ENCODE measurements around the gene AJM1. TPM values are rescaled to one million over a fixed set of nuclear protein-coding genes. Genes with fewer than 3 reads are reported as not detected.
"Not testable (repeated sequence)": the region's sequence is repeated elsewhere in the genome, so short reads cannot be mapped to it uniquely, and the experiment has no call there.

Gene AJM1
- total RNA-seq, 2 experiments from 2014 or later = 2.4 to 5.1 TPM

DNA sequence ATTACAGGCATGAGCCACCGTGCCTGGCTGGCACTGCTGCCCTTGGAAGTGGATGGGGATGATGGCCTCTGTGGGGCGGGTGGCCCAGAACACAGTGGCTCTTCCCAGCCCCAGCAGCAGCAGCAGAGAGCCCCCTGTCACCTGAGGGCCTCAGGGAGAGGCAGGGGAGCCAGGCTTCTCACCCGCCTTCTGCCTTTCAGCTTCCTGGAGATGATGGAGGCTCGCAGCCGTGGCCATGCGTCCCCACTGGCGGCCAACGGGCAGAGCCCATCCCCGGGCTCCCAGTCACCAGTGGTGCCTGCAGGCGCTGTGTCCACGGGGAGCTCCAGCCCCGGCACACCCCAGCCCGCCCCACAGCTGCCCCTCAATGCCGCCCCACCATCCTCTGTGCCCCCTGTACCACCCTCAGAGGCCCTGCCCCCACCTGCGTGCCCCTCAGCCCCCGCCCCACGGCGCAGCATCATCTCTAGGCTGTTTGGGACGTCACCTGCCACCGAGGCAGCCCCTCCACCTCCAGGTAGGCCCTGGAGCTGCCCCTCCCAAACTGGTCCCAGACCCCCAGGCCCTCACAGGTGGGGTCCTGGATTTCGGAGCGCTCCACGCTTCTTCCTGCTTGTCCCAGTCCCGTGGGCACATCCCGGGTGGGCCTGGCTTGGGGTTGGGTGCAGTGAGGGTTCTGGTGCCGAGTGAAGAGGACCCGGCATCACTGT lies 5.0 kb upstream of the AJM1 start:
- ChIA-PET CTCF (ENCODE audit: unreplicated experiment) (no interaction called here), POLR2A (no interaction called here)
- Histone ChIP-seq H2AFZ (ENCODE audit: low read length) (no peak overlapping the region), H4K20me1 (ENCODE audit: insufficient read depth, low read length) (no peaks in the 10 kb centered on the region), H3K4me2 (ENCODE audit: low read length) (no peak overlapping the region), H3K9me3 (ENCODE audit: low read length) (no peaks in the 10 kb centered on the region), H3K27ac (ENCODE audit: low read depth, low read length, poor library complexity, severe bottlenecking) (no peak overlapping the region), H3K9me2 (ENCODE audit: insufficient read depth, low read length) (no peaks in the 10 kb centered on the region), H3K4me3 (ENCODE audit: low read depth, low read length, poor library complexity, severe bottlenecking) (no peak overlapping the region), H3K79me2 (ENCODE audit: insufficient read depth, low read depth, low read length) (no peaks in the 10 kb centered on the region), H3K36me3 (ENCODE audit: insufficient read depth, low read length) (peaks cover 57% of the 10 kb centered on the region), H3K4me1 (ENCODE audit: insufficient read depth, low read length, poor library complexity, severe bottlenecking) (peaks cover 6% of the 10 kb centered on the region)
- intact Hi-C loops (cut with micrococcal nuclease; ENCODE audit: unreplicated experiment) = no loop called here
- no peak for DNase-seq (ENCODE audit: low spot score)
- BruUV-seq (replicated peaks) = no TSS peak
- TF ChIP-seq, protein P1, sequence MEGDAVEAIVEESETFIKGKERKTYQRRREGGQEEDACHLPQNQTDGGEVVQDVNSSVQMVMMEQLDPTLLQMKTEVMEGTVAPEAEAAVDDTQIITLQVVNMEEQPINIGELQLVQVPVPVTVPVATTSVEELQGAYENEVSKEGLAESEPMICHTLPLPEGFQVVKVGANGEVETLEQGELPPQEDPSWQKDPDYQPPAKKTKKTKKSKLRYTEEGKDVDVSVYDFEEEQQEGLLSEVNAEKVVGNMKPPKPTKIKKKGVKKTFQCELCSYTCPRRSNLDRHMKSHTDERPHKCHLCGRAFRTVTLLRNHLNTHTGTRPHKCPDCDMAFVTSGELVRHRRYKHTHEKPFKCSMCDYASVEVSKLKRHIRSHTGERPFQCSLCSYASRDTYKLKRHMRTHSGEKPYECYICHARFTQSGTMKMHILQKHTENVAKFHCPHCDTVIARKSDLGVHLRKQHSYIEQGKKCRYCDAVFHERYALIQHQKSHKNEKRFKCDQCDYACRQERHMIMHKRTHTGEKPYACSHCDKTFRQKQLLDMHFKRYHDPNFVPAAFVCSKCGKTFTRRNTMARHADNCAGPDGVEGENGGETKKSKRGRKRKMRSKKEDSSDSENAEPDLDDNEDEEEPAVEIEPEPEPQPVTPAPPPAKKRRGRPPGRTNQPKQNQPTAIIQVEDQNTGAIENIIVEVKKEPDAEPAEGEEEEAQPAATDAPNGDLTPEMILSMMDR (conservative IDR thresholded peaks at IDR 0.05; ENCODE audit: low read length) = no peak
- TF ChIP-seq EZH2phosphoT487 (IDR thresholded peaks at IDR 0.05; ENCODE audit: borderline replicate concordance, low read depth, low read length) = no peak

DNA sequence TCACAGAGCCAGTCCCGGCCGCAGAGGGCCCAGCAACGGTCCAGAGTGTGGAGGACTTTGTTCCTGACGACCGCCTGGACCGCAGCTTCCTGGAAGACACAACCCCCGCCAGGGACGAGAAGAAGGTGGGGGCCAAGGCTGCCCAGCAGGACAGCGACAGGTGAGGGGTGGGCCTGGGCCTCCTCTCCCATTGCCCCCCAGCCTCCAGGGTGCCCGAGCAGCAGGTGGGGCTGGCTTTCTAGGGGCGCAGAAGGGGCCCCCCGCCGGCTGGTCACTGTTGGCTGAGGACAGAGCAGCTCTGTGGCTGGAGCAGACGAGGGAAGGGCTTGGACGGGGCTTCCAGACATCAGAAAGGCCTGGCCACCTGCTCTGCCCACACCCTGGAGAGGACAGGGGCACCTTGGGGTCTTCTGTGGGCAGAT lies 4.4 kb upstream of the AJM1 start:
- H3K79me2 ChIP-seq (ENCODE audit: insufficient read depth, low read depth, low read length); BruUV-seq (replicated peaks); H3K4me1 ChIP-seq (ENCODE audit: insufficient read depth, low read length, poor library complexity, severe bottlenecking); H2AFZ ChIP-seq (ENCODE audit: low read length); H4K20me1 ChIP-seq (ENCODE audit: insufficient read depth, low read length); intact Hi-C loops (cut with micrococcal nuclease; ENCODE audit: unreplicated experiment); CTCF ChIA-PET (ENCODE audit: unreplicated experiment); DNase-seq (ENCODE audit: low spot score); H3K4me2 ChIP-seq (ENCODE audit: low read length); H3K9me3 ChIP-seq (ENCODE audit: low read length); H3K27ac ChIP-seq (ENCODE audit: low read depth, low read length, poor library complexity, severe bottlenecking); H3K9me2 ChIP-seq (ENCODE audit: insufficient read depth, low read length); POLR2A ChIA-PET; H3K4me3 ChIP-seq (ENCODE audit: low read depth, low read length, poor library complexity, severe bottlenecking): not testable (repeated sequence)
- H3K36me3 ChIP-seq (ENCODE audit: insufficient read depth, low read length) = peaks cover 53% of the 10 kb centered on the region

DNA sequence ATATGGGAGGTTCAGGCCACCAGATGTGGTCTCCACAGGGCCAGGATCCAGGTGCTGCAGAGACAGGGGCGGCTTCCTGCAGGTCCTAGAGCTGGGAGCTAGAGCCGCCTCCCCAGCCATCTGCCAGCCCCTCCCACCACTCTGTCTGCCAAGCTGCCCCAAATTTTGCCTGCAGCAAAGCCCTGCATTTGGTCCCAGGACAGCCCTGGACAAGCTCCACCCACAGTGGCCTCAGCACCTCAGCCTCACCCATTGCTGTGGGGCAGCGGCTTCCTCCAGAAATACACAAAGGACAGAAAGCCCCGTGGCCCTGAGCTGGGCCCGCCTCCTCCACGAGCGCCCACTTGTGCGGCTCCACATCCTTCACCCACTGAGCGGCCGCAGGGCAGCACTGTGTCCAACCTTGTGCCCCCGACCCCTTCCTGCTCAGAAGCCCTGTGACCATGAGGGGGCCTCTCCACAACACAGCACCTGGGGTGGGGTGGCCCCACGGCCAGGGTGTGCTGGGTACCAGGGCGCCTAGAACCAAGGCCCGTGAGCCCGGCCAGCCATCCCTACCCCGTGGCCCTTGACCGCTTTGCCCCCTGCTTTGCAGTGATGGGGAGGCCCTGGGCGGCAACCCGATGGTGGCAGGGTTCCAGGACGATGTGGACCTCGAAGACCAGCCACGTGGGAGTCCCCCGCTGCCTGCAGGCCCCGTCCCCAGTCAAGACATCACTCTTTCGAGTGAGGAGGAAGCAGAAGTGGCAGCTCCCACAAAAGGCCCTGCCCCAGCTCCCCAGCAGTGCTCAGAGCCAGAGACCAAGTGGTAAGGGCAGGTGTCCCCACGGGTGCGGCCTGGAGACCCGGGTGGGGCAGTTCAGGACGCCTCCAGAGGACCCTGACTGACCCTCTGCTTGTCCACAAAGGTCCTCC lies 3.7 kb upstream of the AJM1 start:
- no peak overlapping the region for H3K27ac ChIP-seq (ENCODE audit: low read depth, low read length, poor library complexity, severe bottlenecking)
- BruUV-seq (replicated peaks) = no TSS peak
- no peaks in the 10 kb centered on the region for H3K79me2 ChIP-seq (ENCODE audit: insufficient read depth, low read depth, low read length)
- H3K4me3 ChIP-seq (ENCODE audit: low read depth, low read length, poor library complexity, severe bottlenecking) = no peak overlapping the region
- H3K36me3 ChIP-seq (ENCODE audit: insufficient read depth, low read length) = peaks cover 52% of the 10 kb centered on the region
- no peaks in the 10 kb centered on the region for H3K9me2 ChIP-seq (ENCODE audit: insufficient read depth, low read length)
- TF ChIP-seq EZH2phosphoT487 (IDR thresholded peaks at IDR 0.05; ENCODE audit: borderline replicate concordance, low read depth, low read length) = no peak
- TF ChIP-seq, protein P1 (conservative IDR thresholded peaks at IDR 0.05; ENCODE audit: low read length) = no peak
- CTCF ChIA-PET (ENCODE audit: unreplicated experiment) = no interaction called here
- H4K20me1 ChIP-seq (ENCODE audit: insufficient read depth, low read length) = no peaks in the 10 kb centered on the region
- no peak overlapping the region for H2AFZ ChIP-seq (ENCODE audit: low read length)
- no peak overlapping the region for H3K4me2 ChIP-seq (ENCODE audit: low read length)
- peaks cover 17% of the 10 kb centered on the region for H3K4me1 ChIP-seq (ENCODE audit: insufficient read depth, low read length, poor library complexity, severe bottlenecking)
- intact Hi-C loops (cut with micrococcal nuclease; ENCODE audit: unreplicated experiment) = no loop called here
- H3K9me3 ChIP-seq (ENCODE audit: low read length) = no peaks in the 10 kb centered on the region
- POLR2A ChIA-PET = no interaction called here
- DNase-seq (ENCODE audit: low spot score) = no peak

Data from OCI-LY7 (cell line).